Measurements from ENCODE around the gene TNKS1BP1.

DNA sequence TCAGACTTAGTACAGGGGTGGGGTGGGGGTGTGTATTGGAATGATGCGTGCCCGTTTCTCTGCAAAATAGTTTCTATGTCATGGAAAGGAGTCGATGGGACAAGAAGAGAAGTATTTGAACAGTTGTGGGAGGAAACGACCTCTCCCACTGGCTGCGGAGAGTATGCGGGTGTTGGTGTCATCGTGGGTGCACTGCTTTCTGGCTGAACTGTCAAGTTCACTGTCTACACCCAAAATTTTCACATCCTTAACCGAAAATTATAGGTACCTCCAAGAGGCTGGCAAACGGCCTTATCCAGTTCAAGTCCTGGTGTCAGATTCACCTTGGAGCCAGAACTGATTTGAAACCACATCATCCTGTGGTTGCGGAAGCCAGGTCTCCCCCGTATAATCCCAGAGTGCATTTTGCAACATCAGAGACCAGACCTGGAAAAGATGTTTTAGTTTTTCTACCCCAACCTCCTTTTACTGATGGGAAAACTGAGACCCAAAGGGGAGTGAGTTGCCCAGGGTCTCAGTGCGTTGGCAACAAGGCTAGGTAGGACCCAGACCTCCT lies 11.4 kb upstream of the TNKS1BP1 start:
- TF ChIP-seq TEAD4 (CRISPR knock-in tag; IDR thresholded peaks at IDR 0.05) (no peak), ZNF121 (CRISPR knock-in tag; IDR thresholded peaks at IDR 0.05) (no peak), RELA (CRISPR knock-in tag; IDR thresholded peaks at IDR 0.05; ENCODE audit: borderline replicate concordance) (no peak), CREM (CRISPR knock-in tag; IDR thresholded peaks at IDR 0.05) (no peak), JAZF1 (CRISPR knock-in tag; IDR thresholded peaks at IDR 0.05) (no peak), NFE2L1 (CRISPR knock-in tag; IDR thresholded peaks at IDR 0.05) (no peak), IRF2 (CRISPR knock-in tag; IDR thresholded peaks at IDR 0.05; ENCODE audit: borderline replicate concordance, low read depth) (no peak)
- TF ChIP-seq, protein P1, sequence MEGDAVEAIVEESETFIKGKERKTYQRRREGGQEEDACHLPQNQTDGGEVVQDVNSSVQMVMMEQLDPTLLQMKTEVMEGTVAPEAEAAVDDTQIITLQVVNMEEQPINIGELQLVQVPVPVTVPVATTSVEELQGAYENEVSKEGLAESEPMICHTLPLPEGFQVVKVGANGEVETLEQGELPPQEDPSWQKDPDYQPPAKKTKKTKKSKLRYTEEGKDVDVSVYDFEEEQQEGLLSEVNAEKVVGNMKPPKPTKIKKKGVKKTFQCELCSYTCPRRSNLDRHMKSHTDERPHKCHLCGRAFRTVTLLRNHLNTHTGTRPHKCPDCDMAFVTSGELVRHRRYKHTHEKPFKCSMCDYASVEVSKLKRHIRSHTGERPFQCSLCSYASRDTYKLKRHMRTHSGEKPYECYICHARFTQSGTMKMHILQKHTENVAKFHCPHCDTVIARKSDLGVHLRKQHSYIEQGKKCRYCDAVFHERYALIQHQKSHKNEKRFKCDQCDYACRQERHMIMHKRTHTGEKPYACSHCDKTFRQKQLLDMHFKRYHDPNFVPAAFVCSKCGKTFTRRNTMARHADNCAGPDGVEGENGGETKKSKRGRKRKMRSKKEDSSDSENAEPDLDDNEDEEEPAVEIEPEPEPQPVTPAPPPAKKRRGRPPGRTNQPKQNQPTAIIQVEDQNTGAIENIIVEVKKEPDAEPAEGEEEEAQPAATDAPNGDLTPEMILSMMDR (IDR thresholded peaks at IDR 0.05): no peak
- TF ChIP-seq, protein P2, sequence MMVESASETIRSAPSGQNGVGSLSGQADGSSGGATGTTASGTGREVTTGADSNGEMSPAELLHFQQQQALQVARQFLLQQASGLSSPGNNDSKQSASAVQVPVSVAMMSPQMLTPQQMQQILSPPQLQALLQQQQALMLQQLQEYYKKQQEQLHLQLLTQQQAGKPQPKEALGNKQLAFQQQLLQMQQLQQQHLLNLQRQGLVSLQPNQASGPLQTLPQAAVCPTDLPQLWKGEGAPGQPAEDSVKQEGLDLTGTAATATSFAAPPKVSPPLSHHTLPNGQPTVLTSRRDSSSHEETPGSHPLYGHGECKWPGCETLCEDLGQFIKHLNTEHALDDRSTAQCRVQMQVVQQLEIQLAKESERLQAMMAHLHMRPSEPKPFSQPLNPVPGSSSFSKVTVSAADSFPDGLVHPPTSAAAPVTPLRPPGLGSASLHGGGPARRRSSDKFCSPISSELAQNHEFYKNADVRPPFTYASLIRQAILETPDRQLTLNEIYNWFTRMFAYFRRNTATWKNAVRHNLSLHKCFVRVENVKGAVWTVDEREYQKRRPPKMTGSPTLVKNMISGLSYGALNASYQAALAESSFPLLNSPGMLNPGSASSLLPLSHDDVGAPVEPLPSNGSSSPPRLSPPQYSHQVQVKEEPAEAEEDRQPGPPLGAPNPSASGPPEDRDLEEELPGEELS (CRISPR knock-in tag; IDR thresholded peaks at IDR 0.05): no peak
- TF ChIP-seq, protein P3, sequence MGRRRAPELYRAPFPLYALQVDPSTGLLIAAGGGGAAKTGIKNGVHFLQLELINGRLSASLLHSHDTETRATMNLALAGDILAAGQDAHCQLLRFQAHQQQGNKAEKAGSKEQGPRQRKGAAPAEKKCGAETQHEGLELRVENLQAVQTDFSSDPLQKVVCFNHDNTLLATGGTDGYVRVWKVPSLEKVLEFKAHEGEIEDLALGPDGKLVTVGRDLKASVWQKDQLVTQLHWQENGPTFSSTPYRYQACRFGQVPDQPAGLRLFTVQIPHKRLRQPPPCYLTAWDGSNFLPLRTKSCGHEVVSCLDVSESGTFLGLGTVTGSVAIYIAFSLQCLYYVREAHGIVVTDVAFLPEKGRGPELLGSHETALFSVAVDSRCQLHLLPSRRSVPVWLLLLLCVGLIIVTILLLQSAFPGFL (CRISPR knock-in tag; IDR thresholded peaks at IDR 0.05; ENCODE audit: borderline replicate concordance): no peak
- TF ChIP-seq, protein P4, sequence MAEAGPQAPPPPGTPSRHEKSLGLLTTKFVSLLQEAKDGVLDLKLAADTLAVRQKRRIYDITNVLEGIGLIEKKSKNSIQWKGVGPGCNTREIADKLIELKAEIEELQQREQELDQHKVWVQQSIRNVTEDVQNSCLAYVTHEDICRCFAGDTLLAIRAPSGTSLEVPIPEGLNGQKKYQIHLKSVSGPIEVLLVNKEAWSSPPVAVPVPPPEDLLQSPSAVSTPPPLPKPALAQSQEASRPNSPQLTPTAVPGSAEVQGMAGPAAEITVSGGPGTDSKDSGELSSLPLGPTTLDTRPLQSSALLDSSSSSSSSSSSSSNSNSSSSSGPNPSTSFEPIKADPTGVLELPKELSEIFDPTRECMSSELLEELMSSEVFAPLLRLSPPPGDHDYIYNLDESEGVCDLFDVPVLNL (CRISPR knock-in tag; IDR thresholded peaks at IDR 0.05; ENCODE audit: borderline replicate concordance, low read depth): no peak
- TF ChIP-seq, protein P5, sequence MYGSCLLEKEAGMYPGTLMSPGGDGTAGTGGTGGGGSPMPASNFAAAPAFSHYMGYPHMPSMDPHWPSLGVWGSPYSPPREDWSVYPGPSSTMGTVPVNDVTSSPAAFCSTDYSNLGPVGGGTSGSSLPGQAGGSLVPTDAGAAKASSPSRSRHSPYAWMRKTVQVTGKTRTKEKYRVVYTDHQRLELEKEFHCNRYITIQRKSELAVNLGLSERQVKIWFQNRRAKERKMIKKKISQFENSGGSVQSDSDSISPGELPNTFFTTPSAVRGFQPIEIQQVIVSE (CRISPR knock-in tag; IDR thresholded peaks at IDR 0.05; ENCODE audit: borderline replicate concordance): no peak

Measured in WTC11 (cell line).